Nephron (organoid): Measurements from ENCODE around the gene GOT1.

ENCODE experiments used
- H3K27ac Mint-ChIP-seq, 3 experiments: 2 replicates each; pipeline ENCODE4 v1.8.0; 2020; ENCODE audit warnings: mixed read lengths in 3 of 3, mild to moderate bottlenecking in 2 of 3, moderate library complexity in 1 of 3
- H3K27me3 Mint-ChIP-seq: 2 replicates; pipeline ENCODE4 v1.8.0; 2021; ENCODE audit warnings: low read depth, mild to moderate bottlenecking, moderate library complexity, mixed read lengths
- H3K36me3 Mint-ChIP-seq: 2 replicates; pipeline ENCODE4 v1.8.0; 2020; ENCODE audit warnings: low read depth, mixed read lengths
- H3K4me1 Mint-ChIP-seq: 2 replicates; pipeline ENCODE4 v1.8.0; 2020; ENCODE audit warnings: mixed read lengths
- H3K4me3 Mint-ChIP-seq, 3 experiments: 2 replicates each; pipeline ENCODE4 v1.8.0; 2020; ENCODE audit warnings: mild to moderate bottlenecking in 3 of 3, mixed read lengths in 3 of 3, moderate library complexity in 2 of 3
- H3K9me3 Mint-ChIP-seq: 2 replicates; pipeline ENCODE4 v1.8.0; 2020; ENCODE audit warnings: mixed read lengths
- TF ChIP-seq, protein P1 (sequence below), 3 experiments: fragments of 200-600 bp; sonication (generic); IDR thresholded peaks; one replicate each; pipeline ENCODE4 v1.5.0; 2021; ENCODE audit warnings: antibody characterized with exemption in 3 of 3; ENCODE audit not compliant: unreplicated experiment in 3 of 3

GOT1 gene

DNA sequence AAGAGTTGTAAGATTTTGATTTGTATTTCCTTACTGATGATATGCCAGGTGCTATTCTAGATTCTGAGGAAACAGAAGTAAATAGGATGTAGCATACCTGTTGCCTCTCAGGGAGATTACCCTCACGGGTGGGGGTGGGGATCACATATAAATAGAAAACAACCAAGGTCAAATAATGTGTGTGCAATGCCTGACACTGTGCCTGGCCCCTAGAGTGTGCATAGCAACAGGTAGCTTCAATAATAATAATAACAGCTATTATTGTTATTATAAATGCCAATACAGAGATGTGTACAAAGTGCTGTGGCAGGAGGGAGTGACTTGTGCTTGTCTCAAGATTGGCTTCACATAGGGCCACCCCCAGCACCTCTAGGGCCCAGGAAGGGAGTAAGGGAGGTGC lies 77.2 kb downstream of the GOT1 start:
- Mint-ChIP-seq H3K27ac (no peak overlapping the region), H3K36me3 (no peaks in the 10 kb centered on the region), H3K4me1 (no peaks in the 10 kb centered on the region), H3K4me3 (no peak overlapping the region), H3K9me3 (no peaks in the 10 kb centered on the region), H3K27me3 (peaks cover 18% of the 10 kb centered on the region)
- TF ChIP-seq, protein P1, sequence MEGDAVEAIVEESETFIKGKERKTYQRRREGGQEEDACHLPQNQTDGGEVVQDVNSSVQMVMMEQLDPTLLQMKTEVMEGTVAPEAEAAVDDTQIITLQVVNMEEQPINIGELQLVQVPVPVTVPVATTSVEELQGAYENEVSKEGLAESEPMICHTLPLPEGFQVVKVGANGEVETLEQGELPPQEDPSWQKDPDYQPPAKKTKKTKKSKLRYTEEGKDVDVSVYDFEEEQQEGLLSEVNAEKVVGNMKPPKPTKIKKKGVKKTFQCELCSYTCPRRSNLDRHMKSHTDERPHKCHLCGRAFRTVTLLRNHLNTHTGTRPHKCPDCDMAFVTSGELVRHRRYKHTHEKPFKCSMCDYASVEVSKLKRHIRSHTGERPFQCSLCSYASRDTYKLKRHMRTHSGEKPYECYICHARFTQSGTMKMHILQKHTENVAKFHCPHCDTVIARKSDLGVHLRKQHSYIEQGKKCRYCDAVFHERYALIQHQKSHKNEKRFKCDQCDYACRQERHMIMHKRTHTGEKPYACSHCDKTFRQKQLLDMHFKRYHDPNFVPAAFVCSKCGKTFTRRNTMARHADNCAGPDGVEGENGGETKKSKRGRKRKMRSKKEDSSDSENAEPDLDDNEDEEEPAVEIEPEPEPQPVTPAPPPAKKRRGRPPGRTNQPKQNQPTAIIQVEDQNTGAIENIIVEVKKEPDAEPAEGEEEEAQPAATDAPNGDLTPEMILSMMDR (IDR thresholded peaks at IDR 0.05; ENCODE audit: unreplicated experiment in 3 of 3) = no peak

DNA sequence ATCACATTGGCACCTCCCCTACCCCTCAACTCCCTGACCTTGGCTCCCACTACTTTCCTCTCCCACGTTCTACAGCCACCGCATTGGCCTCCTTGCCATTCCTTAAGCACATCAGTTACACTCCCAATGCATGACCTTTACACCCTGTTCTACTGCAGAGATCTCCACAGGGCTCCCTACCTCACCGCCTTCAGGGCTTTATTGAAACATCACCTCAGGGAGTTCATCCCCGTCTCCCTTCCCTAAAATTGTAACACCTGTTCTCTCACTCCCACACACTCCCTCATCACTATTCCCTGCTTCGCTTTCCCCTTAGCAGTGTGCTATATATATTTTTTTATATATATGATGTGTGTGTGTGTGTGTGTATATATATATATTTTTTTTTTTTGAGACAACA lies 82.8 kb downstream of the GOT1 start:
- Mint-ChIP-seq H3K9me3 (no peaks in the 10 kb centered on the region), H3K4me3 (no peak overlapping the region), H3K36me3 (no peaks in the 10 kb centered on the region), H3K4me1 (peaks cover 13% of the 10 kb centered on the region), H3K27ac (peak overlapping the region in 1 of 3 experiments; percentile 0), H3K27me3 (peaks cover 19% of the 10 kb centered on the region)
- TF ChIP-seq, protein P1 (IDR thresholded peaks at IDR 0.05; ENCODE audit: unreplicated experiment in 3 of 3) = no peak
